Heart right ventricle (tissue), 16 donors: ENCODE results near the gene CCN5. TPM values are rescaled to one million over a fixed set of nuclear protein-coding genes. Genes with fewer than 3 reads are reported as not detected.

Experiments used
- ATAC-seq, 8 donors: fragments of 200-7000 bp; cut with Tn5 transposase; one replicate each; pipeline ENCODE4 v1.9.1; 2020; ENCODE audit warnings: mild to moderate bottlenecking in 8 of 8, moderate library complexity in 8 of 8, moderate number of reproducible peaks in 1 of 8
- DNase-seq, 2 donors: peaks; one replicate each; pipeline ENCODE4 v3.0.0-alpha.2; 2020
- H3K27ac ChIP-seq, 10 donors: fragments of 200-600 bp; sonication (generic) in 2 of 10; one replicate each; pipeline versions ENCODE4 v1.5.0 to v1.8.0; 2020 to 2022; ENCODE audit warnings: mild to moderate bottlenecking in 3 of 10
- H3K27me3 ChIP-seq, 7 donors: fragments of 200-600 bp; one replicate each; pipeline ENCODE4 v1.8.0; 2021 to 2022; ENCODE audit warnings: mild to moderate bottlenecking in 2 of 7
- H3K36me3 ChIP-seq, 9 donors: fragments of 200-600 bp; sonication (generic) in 1 of 9; one replicate each; pipeline versions ENCODE4 v1.5.0 to v1.8.0; 2020 to 2022; ENCODE audit warnings: mild to moderate bottlenecking in 2 of 9
- H3K4me1 ChIP-seq, 9 donors: fragments of 200-600 bp; sonication (generic) in 1 of 9; one replicate each; pipeline versions ENCODE4 v1.5.0 to v1.8.0; 2020 to 2022; ENCODE audit warnings: mild to moderate bottlenecking in 4 of 9
- H3K4me3 ChIP-seq, 10 donors: fragments of 200-600 bp; sonication (generic) in 2 of 10; one replicate each; pipeline versions ENCODE4 v1.5.0 to v1.8.0; 2020 to 2022; ENCODE audit warnings: mild to moderate bottlenecking in 7 of 10, moderate library complexity in 2 of 10
- H3K9me3 ChIP-seq, 11 donors: fragments of 200-600 bp in 10 of 11; sonication (generic) in 2 of 11; one replicate each; pipeline versions ENCODE4 v1.5.0 to v1.8.0; 2013 to 2022; ENCODE audit warnings: mild to moderate bottlenecking in 2 of 11, control low read depth in 1 of 11, moderate library complexity in 1 of 11
- CTCF ChIP-seq, 9 donors: fragments of 200-600 bp; sonication (generic) in 2 of 9; IDR thresholded peaks; one replicate each; pipeline versions ENCODE4 v1.5.0 to v1.8.0; 2021 to 2022; ENCODE audit warnings: antibody characterized with exemption in 9 of 9, mild to moderate bottlenecking in 5 of 9, moderate library complexity in 1 of 9
- WGBS, 2 donors: extraction: QIAGEN DNeasy Blood & Tissue Kit; methylation state at CpG; one replicate each; pipeline ENCODE4 v1.1.7; 2013; ENCODE audit warnings: inconsistent platforms in 1 of 2; 5-methylcytosine and 5-hydroxymethylcytosine counted together
- intact Hi-C, 10 donors: fragments of 100-400 bp; cut with DNase I; formaldehyde crosslinking; loops; one replicate each; pipeline versions ENCODE4 v1.11.1 to v1.14.2; 2022
- polyA plus RNA-seq, 2 donors: library from polyadenylated mRNA; stranded (reverse); fragments of 200-250 nt; gene quantifications; one replicate each; pipeline ENCODE4 v1.2.3, GENCODE V29; 2013
- total RNA-seq, 10 donors: library from RNA; stranded (reverse); fragmentation: NEBNext Ultra II Directional in 3 of 10; extraction: Animal tissue kit (Norgen Biotek cat#: 25700) in 3 of 10; gene quantifications; one replicate each; pipeline versions ENCODE4 v1.2.1 to v1.2.4, GENCODE V29; 2021 to 2023
- donor health status: Arrhythmogenic right ventricular cardiomyopathy.
- donor health status: ischemic (EF 13 %, LVEDD 7.1; RV severe dilation, severe dysfunction).
- donor health status: healthy with polysubstance abuse.
- donor health status: DM: no; HTN: yes; CAD: no.
- donor health status: DM: no; HTN: no; CAD: no.
- donor health status: ischemic (EF 25% LVEDD 6.9; RV normal size, moderate dysfunction).
- donor health status: ischemic (EF 25% LVEDD 5.7; RV mildly dilated, moderate dysfunction).
- donor health status: healthy.
- donor health status: DM: yes; HTN: yes; CAD: no.
- donor health status: Ischemic cardiomyopathy.
- donor health status: ischemic (EF 35%, LVEDD 5.7; RV mildly dilated, moderate dysfunction).
- donor health status: nonischemic (EF 11% LVEDD 7.7; RV severe dilation, severe dysfunction).
- donor health status: DM: yes; HTN: yes; CAD: no.
- donor health status: PGD.
- donor health status: ischemic (EF 29% LVEDD 5.4; RV normal size, mild dysfunction).
- donor health status: nonischemic (EF 23%, LVEDD 6.1; RV moderate dilation, normal function).

Gene CCN5
- total and polyA plus RNA-seq, 12 donors, result 4.3 to 87.2 (median 14.5) TPM

- intact Hi-C loops, result no loop called here
- Histone ChIP-seq H3K9me3 (peaks cover 0 to 6% (median 0%) of the 10 kb centered on the region in 11 donors), H3K4me3 (no peak overlapping the region), H3K4me1 (peaks cover 18 to 57% (median 41%) of the 10 kb centered on the region in 9 donors), H3K27ac (no peak overlapping the region), H3K27me3 (no peaks in the 10 kb centered on the region), H3K36me3 (no peaks in the 10 kb centered on the region)
- ATAC-seq (no peak), DNase-seq (no peak)
- WGBS, 2 donors, result 63 to 72% methylated on average over 3 of the region's 3 CpGs
- no peak for TF ChIP-seq CTCF (IDR thresholded peaks at IDR 0.05)
Observed at GRCh38 chr20:44698351-44698750, 16.8 kb upstream of the CCN5 start.

- DNase-seq, result no peak
- Histone ChIP-seq H3K27ac (no peak overlapping the region), H3K4me3 (no peak overlapping the region), H3K4me1 (peaks cover 17 to 49% (median 38%) of the 10 kb centered on the region in 9 donors), H3K9me3 (no peaks in the 10 kb centered on the region), H3K27me3 (no peaks in the 10 kb centered on the region), H3K36me3 (no peaks in the 10 kb centered on the region)
- WGBS, 2 donors, result 95 to 96% methylated on average over 11 of the region's 11 CpGs
- intact Hi-C loops, result no loop called here
- ATAC-seq, result no peak
- TF ChIP-seq CTCF (IDR thresholded peaks at IDR 0.05), result no peak
Observed at GRCh38 chr20:44700306-44700705, 14.9 kb upstream of the CCN5 start.

- TF ChIP-seq CTCF (IDR thresholded peaks at IDR 0.05), result no peak
- H3K4me1 ChIP-seq, result peaks cover 17 to 51% (median 35%) of the 10 kb centered on the region in 9 donors
- H3K36me3 ChIP-seq, result no peaks in the 10 kb centered on the region
- no peaks in the 10 kb centered on the region for H3K27me3 ChIP-seq
- 82 to 85% methylated on average over 15 of the region's 15 CpGs for WGBS, 2 donors
- H3K27ac ChIP-seq, result peak overlapping the region in 3 of 10 donors; percentile 12 to 83 (median 82)
- H3K4me3 ChIP-seq, result no peak overlapping the region
- intact Hi-C loops, result no loop called here
- H3K9me3 ChIP-seq, result no peaks in the 10 kb centered on the region
- DNase-seq (no peak), ATAC-seq (no peak)
Observed at GRCh38 chr20:44701118-44701857, 13.9 kb upstream of the CCN5 start.

GRCh38 chr20:44701858-44702256, 13.3 kb upstream of the CCN5 start:
- H3K9me3 ChIP-seq, result no peaks in the 10 kb centered on the region
- no peaks in the 10 kb centered on the region for H3K36me3 ChIP-seq
- H3K27me3 ChIP-seq, result no peaks in the 10 kb centered on the region
- peaks cover 21 to 56% (median 40%) of the 10 kb centered on the region in 9 donors for H3K4me1 ChIP-seq
- H3K27ac ChIP-seq, result peak overlapping the region in 2 of 10 donors; percentile 82 to 83
- TF ChIP-seq CTCF (IDR thresholded peaks at IDR 0.05), result no peak
- ATAC-seq (no peak), DNase-seq (no peak)
- WGBS, 2 donors, result 89 to 92% methylated on average over 7 of the region's 7 CpGs
- no peak overlapping the region for H3K4me3 ChIP-seq
- intact Hi-C loops, result no loop called here
